Pancreas (tissue), 10 donors: ENCODE results near the gene LAG3. TPM values are rescaled to one million over a fixed set of nuclear protein-coding genes. Genes with fewer than 3 reads are reported as not detected.

Experiments
- ATAC-seq, 4 donors: fragments of 200-7000 bp; cut with Tn5 transposase; one replicate each; pipeline versions ENCODE4 v1.8.0 to v1.9.1; 2020; ENCODE audit warnings: mild to moderate bottlenecking in 4 of 4, moderate library complexity in 4 of 4
- DNase-seq, 6 donors: peaks; one replicate each; pipeline ENCODE4 v3.0.0-alpha.2; 2020
- FAIRE-seq: peaks from 2 replicates; lab custom pipeline; 2012; peaks lifted over from hg19 to GRCh38; lab: Jason Lieb, UNC
- H3K27ac ChIP-seq, 4 donors: fragments of 200-600 bp; sonication (generic); 1 replicate in 3 of 4; 2 replicates in 1 of 4; pipeline versions ENCODE4 v1.5.0 to v1.8.0; 2020
- H3K27me3 ChIP-seq, 4 donors: fragments of 200-600 bp; one replicate each; pipeline ENCODE4 v1.8.0; 2021
- H3K36me3 ChIP-seq, 3 donors: fragments of 200-600 bp; sonication (generic) in 1 of 3; one replicate each; pipeline versions ENCODE4 v1.5.0 to v1.8.0; 2020 to 2021
- H3K4me1 ChIP-seq, 3 donors: fragments of 200-600 bp; one replicate each; pipeline ENCODE4 v1.8.0; 2021
- H3K4me3 ChIP-seq, 4 donors: fragments of 200-600 bp; sonication (generic) in 2 of 4; one replicate each; pipeline versions ENCODE4 v1.5.0 to v1.8.0; 2020 to 2021
- H3K9me3 ChIP-seq, 4 donors: fragments of 200-600 bp; one replicate each; pipeline ENCODE4 v1.8.0; 2021
- CTCF ChIP-seq, 4 donors: fragments of 200-600 bp; sonication (generic) in 3 of 4; IDR thresholded peaks; one replicate each; pipeline versions ENCODE4 v1.5.0 to v1.8.0; 2021; ENCODE audit warnings: antibody characterized with exemption in 4 of 4
- WGBS, 2 donors: extraction: QIAGEN DNeasy Blood & Tissue Kit; methylation state at CpG; one replicate each; pipeline ENCODE4 v1.1.7; 2013; 5-methylcytosine and 5-hydroxymethylcytosine counted together
- intact Hi-C, 3 donors: fragments of 100-400 bp; cut with DNase I; formaldehyde crosslinking; loops; one replicate each; pipeline versions ENCODE4 v1.11.1 to v1.14.2; 2022
- polyA plus RNA-seq, 2 donors: library from polyadenylated mRNA; stranded (reverse); fragments of 200-250 nt; gene quantifications; one replicate each; pipeline ENCODE4 v1.2.3, GENCODE V29; 2013
- total RNA-seq, 6 donors: library from RNA; stranded (reverse); fragmentation: NEBNext Ultra II Directional in 4 of 6; extraction: Animal tissue kit (Norgen Biotek cat#: 25700) in 4 of 6; gene quantifications; one replicate each; pipeline versions ENCODE4 v1.2.1 to v1.2.4, GENCODE V29; 2021 to 2023
- donor health status: healthy with polysubstance abuse.
- donor health status: DM: no; HTN: no; CAD: no; lungs with moderate emphysema.
- donor health status: DM: no; HTN: no; CAD: no.
- donor health status: control.
- donor health status: control.
- donor health status: Bipolar disorder and iron deficiency.
- donor health status: DM: yes; HTN: yes; CAD: no.
- donor health status: DM: no; HTN: no; CAD: no.
- donor health status: DM: no; HTN: no; CAD: no.
- donor health status: DM: yes; HTN: yes; CAD: no.

Gene LAG3
- total and polyA plus RNA-seq, 8 donors = 0.15 to 0.91 (median 0.22) TPM; not detected in 1

- H3K27me3 ChIP-seq = peaks cover 0 to 3% (median 0%) of the 10 kb centered on the region in 4 donors
Observed at GRCh38 chr12:6821591-6822425, 49.5 kb downstream of the LAG3 start, which contains the start of gene GPR162. Gene GPR162, plus strand, starts transcription at chr12:6821821. Its CDS starts 2,078 bp downstream, at chr12:6823899.

GRCh38 chr12:6822426-6823135, 50.3 kb downstream of the LAG3 start:
- ATAC-seq (no peak), DNase-seq (no peak), FAIRE-seq (no peak)
- Histone ChIP-seq H3K27ac (no peak overlapping the region), H3K4me1 (peaks cover 0 to 4% (median 0%) of the 10 kb centered on the region in 3 donors), H3K36me3 (no peaks in the 10 kb centered on the region), H3K27me3 (peaks cover 0 to 3% (median 0%) of the 10 kb centered on the region in 4 donors), H3K9me3 (no peaks in the 10 kb centered on the region), H3K4me3 (peak overlapping the region in 1 of 4 donors; percentile 36)
- no peak for TF ChIP-seq CTCF (IDR thresholded peaks at IDR 0.05)
- intact Hi-C loops = loop anchor here in 1 of 3 donors (10.0 kb wide), 1 partner anchor 88 kb away; no protein-coding TSS in a partner anchor
- 44 to 55% methylated on average over 7 of the region's 7 CpGs for WGBS, 2 donors

More at GRCh38 chr12:6821591-6822425, 49.5 kb downstream of the LAG3 start, which contains the start of gene GPR162:
- no peaks in the 10 kb centered on the region for H3K36me3 ChIP-seq
- DNase-seq = peak in 3 of 6 donors; percentile 62 to 79 (median 78)
- ATAC-seq = peak; percentile 49 to 70 (median 66)
- peak within 1 kb of the TSS in 2 of 4 donors; percentile 17 to 36 for H3K4me3 ChIP-seq
- H3K27ac ChIP-seq = no peak within 1 kb of the TSS
- 0 to 3% methylated on average over 19 to 28 of the region's 28 CpGs for WGBS, 2 donors
- no peaks in the 10 kb centered on the region for H3K4me1 ChIP-seq
- no peaks in the 10 kb centered on the region for H3K9me3 ChIP-seq
- no peak for TF ChIP-seq CTCF (IDR thresholded peaks at IDR 0.05)
- no peak for FAIRE-seq
- intact Hi-C loops = loop anchor here in 1 of 3 donors (10.0 kb wide), 1 partner anchor 87 kb away; no protein-coding TSS in a partner anchor

GRCh38 chr12:6823182-6824084, 51.1 kb downstream of the LAG3 start:
- H3K4me3 ChIP-seq = no peak overlapping the region
- 52 to 54% methylated on average over 10 to 12 of the region's 12 CpGs for WGBS, 2 donors
- H3K27ac ChIP-seq = no peak overlapping the region
- intact Hi-C loops = loop anchor here in 1 of 3 donors (10.0 kb wide), 1 partner anchor 89 kb away; no protein-coding TSS in a partner anchor
- H3K9me3 ChIP-seq = no peaks in the 10 kb centered on the region
- TF ChIP-seq CTCF (IDR thresholded peaks at IDR 0.05) = no peak
- H3K36me3 ChIP-seq = no peaks in the 10 kb centered on the region
- FAIRE-seq (no peak), ATAC-seq (no peak), DNase-seq (peak in 1 of 6 donors; percentile 30)
- H3K27me3 ChIP-seq = peaks cover 0 to 3% (median 0%) of the 10 kb centered on the region in 4 donors
- H3K4me1 ChIP-seq = peaks cover 0 to 4% (median 0%) of the 10 kb centered on the region in 3 donors

GRCh38 chr12:6824085-6824775, 51.9 kb downstream of the LAG3 start:
- WGBS, 2 donors = 59 to 67% methylated on average over 35 to 37 of the region's 37 CpGs
- ATAC-seq (no peak), FAIRE-seq (no peak), DNase-seq (peak in 1 of 6 donors; percentile 57)
- H3K27ac ChIP-seq = no peak overlapping the region
- peaks cover 0 to 4% (median 0%) of the 10 kb centered on the region in 3 donors for H3K4me1 ChIP-seq
- TF ChIP-seq CTCF (IDR thresholded peaks at IDR 0.05) = no peak
- peaks cover 0 to 3% (median 0%) of the 10 kb centered on the region in 4 donors for H3K27me3 ChIP-seq
- intact Hi-C loops = loop anchor here in 1 of 3 donors (10.0 kb wide), 1 partner anchor 89 kb away; no protein-coding TSS in a partner anchor
- H3K36me3 ChIP-seq = no peaks in the 10 kb centered on the region
- no peaks in the 10 kb centered on the region for H3K9me3 ChIP-seq
- no peak overlapping the region for H3K4me3 ChIP-seq
